Activated effector memory CD4-positive, alpha-beta T cell treated with anti-CD3 and anti-CD28 coated beads, Interleukin-2, amount 50 U/mL, for 16 hours (primary cell): Measurements from ENCODE around the gene F13A1.
"Not testable (repeated sequence)": the region's sequence is repeated elsewhere in the genome, so short reads cannot be mapped to it uniquely, and the experiment has no call there.

ENCODE experiments used
- DNase-seq: peaks from one replicate; pipeline ENCODE4 v3.0.0-alpha.2; 2020

The F13A1 gene

DNA sequence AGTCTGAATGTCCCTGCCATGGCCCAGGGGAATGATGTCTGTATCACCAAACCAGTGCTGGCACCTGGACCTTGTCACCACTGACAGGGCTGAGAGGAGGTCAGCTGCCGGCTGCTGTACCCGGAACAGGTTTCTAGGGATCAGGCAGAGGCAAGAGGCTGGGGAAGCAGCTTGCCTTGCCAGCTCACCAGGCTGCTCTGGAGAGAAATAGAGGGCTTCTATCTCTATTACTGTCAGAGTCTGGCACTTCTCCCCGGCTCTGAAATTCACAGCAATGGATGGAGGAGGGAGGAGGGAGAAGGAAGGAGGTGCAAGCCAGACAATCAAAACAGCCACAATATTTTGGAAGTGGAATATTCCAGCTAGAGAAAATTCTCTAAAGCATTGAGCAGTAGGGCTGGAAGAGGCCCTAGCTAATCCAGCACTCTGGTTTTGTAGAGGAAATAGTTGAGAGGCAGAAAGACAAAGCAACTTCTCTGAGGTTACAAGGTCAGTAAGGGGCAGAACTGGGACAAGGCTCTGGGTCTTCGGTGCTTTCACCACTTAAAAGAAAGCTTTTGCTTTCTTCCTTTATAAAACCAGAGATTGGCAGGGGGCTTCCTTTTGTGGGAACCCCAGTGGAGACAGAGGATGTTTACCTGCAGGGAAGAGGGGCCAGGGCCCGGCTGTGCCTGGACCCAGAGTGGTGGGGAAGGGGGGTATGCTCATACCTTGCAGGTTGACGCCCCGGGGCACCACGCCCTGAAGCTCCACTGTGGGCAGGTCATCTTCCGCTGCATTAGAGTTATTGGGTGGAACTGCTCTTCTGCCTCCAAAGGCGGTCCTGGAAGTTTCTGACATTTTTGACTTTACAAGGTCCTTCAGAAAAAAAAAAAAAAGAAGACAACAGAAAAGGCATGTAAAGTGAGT lies 2.4 kb downstream of the F13A1 start:
- no peak for DNase-seq

DNA sequence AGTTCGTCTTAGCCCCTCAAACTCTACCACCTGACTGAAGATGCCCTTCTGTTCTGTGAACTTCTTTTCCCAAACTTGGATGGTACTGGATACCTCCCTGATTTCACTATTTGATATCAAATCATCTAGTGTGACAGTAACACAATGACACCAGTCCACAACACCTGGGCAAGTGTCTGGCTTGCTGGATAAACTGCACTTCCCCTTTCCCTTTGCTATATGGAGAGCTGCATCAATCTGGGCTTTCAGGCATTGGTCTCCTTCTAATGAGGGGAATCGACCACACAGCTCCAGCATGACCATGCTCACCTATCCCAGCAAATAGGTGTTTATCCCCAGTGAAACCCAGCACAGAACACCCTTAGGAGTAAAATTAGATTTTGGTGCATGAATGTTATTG lies 3.1 kb downstream of the F13A1 start:
- no peak for DNase-seq

DNA sequence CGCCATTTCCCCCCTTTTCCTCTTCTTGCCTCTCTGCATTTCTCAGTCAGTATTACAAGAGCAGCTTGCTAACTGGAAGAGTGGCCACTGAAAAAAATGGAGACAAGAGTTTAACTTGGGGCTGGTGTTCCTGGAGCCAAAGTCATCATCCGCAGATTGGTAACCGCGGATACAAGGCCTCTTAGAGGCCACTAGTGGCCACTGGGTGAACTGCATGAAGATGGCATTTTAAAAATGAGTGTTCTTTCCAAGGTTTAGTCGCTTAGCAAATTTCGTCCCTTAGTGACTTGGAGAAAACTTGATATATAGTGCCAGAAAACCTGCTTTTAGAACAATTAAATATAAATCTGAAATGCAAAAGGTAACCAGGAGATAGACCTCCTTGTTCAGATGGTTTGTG lies 4.8 kb downstream of the F13A1 start:
- peak; percentile 64 for DNase-seq

DNA sequence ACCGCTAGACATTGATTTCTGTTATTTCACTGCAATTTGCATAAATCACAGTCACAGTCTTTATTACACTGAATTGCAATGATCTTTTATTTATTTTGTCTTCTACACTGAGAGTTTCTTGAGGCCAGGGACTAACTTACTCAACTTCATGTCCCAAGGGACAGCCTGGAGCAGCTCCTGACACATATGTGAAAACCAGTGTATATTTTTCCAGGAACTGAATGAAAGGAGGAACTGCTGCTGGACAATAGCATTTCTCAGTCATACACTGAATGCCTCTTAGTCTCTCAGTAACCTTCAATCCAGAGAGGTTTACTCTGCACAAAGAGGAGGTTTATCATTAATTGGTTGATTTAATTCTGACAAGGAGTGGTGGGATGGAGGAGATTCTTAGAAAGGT lies 5.9 kb downstream of the F13A1 start:
- no peak for DNase-seq

DNA sequence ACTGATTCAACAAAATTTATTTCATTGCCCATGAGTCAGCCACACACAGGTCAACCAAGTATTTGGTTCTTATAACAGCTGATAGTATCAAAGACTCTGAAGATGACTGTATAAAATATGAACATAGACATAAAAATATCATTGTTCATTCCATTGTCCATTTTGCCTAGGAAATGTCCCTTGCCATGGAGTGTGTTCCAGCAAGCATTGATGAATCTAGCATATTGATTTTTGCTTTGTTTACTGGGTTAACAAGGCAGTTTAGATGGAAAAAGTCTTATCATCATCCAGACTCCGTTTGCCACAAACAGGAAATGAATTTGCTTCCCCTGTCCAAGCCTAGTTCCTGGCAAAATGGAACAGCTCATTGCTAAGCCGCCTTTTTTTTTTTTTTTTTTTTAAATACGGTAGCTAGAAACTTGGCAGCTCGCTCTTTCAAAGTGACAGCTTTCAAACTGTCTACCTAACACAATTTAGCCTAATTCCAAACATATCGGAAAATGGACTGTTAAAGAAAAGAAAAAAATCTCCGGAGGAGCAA lies 7.5 kb downstream of the F13A1 start:
- no peak for DNase-seq

DNA sequence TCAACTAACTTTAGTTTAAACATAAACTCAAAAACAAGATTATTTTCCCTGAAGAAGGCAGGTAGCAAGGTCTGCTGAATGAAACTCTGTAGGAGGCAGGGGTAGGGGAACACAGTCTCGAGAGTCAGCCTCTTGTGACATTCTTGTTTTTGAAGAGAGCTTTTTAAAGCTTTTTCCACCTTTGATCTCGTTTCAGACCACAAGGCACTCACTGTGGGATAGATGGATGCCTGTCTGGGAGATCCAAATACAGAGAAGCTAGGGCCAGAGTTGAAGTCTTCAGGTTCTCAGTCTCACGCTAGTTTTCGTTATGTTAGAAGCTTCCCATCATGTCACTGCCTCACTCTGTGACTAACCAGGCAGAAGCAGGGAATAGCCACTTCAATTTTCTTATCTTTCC lies 14.9 kb downstream of the F13A1 start:
- no peak for DNase-seq

DNA sequence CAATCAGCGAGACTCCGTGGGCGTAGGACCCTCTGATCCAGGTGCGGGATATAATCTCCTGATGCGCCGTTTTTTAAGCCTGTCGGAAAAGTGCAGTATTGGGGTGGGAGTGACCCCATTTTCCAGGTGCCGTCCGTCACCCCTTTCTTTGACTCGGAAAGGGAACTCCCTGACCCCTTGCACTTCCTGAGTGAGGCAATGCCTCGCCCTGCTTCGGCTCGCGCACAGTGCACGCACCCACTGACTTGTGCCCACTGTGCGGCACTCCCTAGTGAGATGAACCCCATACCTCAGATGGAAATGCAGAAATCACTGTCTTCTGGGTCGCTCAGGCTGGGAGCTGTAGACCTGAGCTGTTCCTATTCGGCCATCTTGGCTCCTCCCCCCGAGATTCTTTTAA lies 20.1 kb downstream of the F13A1 start:
- not testable (repeated sequence) for DNase-seq

DNA sequence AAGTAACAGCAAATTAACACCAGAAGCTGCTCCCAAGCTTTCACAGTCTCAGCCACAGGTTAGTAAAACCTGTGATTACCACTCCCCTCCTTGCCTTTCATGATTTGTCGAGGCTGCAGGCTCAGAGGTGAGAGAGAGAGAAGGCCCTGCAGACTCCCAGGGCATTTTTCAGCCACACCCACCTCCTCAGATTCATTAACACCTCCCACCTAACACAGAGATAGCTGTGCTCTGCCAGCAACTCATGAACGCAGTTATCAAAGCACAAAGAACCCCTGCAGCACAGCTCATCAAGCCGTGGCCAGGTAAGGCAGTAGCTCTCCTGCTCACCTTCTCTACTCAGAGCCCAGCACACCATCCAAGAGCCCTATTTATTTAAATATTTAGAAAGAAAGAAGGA lies 27.1 kb downstream of the F13A1 start:
- DNase-seq = no peak

DNA sequence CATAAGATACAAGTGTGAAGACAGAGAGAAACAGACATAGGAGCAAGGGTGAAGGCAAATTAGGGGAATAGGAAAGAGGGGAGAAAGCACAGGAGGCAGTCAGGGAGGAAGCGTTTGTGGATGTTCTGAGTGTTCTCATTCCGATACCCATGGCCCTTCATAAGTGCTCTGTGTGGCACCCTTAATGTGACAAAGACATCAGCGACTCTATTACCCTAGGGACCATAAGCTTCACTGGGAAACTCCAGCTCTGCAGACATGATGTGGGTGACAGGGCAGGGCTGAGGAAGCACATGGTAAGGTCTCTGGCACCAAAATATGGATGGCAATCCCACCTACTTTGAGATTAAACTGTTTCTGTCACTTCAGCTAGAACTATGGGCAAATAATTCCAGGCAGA lies 33.0 kb downstream of the F13A1 start:
- DNase-seq = no peak

DNA sequence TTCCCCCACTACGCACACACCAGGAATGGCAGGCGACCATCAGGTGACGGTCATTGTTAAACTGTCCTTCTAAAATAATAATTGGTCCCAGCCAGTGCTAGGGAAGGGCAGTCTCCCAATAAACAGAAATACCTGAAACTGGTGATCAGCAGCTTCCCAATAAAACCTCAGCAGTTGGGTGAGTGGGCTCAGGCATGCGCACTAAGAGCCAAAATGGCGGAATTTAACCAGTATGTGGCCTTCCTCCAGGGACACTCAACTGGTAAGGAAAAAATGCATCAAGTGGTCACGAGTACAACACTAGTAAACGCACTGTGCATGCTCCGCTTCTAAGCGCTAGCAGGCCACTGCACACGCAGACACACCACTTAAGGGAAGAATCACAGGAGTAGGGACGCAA lies 34.8 kb downstream of the F13A1 start:
- no peak for DNase-seq

DNA sequence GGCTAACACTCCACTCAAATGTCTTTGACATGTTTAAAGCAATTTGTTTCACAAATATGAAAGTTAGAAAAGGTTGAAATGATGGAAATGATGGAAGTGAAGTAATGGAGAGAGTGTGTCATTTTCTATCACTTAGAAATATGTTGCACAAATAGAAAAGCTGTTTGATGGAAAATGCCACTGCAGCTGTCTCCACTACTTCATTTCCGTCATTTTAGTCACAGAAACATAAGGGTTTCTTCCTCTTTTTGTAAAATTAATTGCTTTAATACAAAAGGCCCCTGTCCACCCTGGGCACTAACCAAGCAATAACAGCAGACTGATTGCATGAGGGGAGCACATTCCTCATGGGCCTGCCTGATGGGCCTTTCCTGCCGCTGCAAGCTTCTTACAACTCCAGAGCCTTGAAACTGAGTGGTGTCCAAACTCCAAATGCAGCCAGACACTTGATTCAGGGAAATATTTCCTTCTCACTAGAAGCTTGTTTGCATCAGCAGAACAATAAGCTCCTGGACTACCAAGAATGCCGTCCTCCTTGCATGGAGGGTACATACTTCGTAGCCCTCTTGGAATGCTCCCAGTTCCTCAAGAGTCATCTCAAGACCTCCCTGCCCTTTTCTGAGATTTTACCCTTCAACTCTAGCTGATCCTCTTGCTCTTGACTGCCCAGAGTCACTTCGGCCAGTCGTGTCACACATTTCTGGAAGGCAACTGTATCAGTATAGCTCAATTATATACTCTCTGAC lies 36.1 kb downstream of the F13A1 start:
- DNase-seq = no peak

DNA sequence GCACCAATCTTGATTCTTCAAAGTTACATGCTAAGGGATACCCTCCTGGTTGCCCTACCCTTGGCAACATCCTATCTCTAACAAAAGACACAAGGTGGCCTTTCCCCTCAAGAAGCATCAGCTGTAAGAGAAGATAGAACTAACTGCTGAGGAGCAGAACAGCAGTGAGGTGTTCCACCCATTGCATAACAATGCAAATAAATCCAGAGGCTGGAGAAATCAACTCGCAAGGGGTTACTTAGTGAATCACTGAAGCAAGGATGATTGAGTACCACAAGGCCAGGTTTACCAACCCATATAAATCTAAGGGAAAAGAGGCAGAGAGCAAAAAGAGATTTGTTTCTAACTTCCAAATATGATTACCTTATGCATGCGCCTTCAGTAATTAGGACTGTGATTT lies 36.7 kb downstream of the F13A1 start:
- DNase-seq = no peak

DNA sequence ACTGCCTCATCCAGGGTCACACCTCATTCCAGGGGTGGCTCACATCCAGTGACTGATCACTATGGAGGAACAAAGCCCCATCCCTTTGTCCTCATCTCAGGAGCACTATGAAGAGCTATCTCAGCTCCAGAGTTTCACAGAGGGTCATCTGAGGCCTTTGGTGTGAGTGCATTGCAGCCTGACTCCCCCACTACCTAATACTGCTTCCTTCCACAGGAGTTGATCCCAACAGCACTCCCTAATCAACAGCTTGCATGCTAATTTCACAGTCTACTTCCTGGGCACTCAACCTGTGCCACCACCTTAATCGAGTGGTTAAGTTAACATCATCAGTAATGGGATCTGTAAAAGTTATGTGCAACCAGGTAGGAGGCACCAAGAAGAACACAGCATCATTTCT lies 37.7 kb downstream of the F13A1 start:
- no peak for DNase-seq

DNA sequence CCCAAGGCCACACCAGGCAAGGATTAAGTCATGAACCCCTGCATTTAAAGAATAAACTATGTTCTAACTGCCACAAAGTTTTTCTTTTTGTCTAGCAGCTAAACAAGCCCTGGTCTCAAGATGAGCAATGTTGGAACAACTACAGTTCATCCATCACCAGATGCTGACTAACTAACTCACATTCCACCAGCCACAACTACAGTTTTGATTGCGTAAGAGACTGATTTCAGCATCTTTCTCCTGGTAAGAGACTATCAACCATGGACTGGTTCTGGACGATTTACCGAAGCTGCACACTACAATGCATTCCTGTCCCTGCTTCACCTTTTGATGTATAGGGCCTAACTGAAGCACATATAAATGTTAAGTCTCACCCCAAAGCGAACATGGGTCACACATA lies 43.0 kb downstream of the F13A1 start:
- no peak for DNase-seq

DNA sequence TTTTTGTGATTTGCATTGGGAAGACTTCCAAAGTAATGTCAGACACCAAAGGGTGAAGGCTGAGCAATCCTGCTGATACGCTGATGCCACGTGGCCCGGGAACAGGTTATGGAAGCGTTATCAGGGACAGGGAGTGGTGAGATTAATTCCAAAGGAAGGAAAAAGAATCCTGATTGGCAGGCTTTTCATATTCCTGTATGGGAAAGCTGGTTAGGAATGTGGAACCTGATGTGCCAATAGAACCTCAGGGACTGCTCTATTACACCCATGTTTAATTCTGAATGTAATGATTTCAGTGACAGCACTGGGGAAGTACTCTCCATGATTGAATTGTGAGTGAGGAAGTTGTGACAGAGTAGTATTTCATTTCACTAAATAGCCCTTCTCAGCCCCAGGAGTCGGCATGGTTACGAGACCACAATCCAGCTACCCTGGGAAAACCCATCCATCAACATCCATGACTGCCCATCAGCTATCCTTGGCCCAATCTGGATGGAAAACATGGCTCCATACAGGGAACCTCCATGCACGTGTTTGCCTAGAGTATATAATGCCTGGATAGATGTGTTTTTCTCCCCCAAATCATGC lies 49.4 kb downstream of the F13A1 start:
- no peak for DNase-seq

DNA sequence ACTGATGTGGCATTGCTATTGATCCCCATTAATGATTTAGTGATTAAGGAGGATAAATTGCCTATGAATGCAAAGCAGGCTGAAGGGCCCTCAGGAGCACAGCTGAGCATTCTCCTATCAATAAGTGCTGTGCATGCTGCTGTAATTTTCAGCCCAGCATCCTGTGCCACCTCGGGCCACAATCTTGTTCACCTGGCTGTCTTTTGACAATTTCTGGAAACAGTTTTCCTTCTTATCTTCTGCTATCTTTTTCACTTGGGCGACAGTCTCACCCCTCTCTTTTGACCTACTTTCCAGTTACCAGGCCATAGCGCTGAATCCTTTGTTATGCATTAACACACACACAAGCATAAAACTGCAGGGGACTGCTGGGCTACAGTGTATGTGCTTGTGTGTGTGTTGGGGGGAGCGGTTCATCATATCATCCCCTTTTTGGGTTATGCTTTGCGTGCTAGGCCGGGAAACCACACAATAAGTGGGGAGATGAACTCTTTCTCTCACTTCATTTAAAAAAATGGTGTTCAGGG lies 60.2 kb downstream of the F13A1 start:
- DNase-seq = no peak

DNA sequence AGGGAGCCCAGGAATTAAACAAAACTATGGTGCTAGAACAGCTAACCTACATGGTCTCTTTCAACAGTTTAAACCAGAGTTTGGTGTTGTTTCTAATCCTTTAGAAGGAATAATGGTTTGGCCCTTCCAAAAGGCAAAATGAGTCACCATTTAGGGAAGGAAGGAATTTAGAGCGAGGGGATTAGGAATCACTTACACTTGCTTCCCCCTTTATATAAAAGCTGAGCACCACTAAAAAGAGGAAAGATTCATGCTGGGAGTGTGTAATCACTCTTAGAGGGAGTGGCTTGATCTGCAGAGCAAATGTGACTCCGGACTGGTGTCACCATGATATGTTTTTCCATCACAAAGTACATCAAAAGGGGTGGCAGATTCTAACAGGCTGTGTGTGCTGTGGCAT lies 63.6 kb downstream of the F13A1 start:
- DNase-seq = no peak

DNA sequence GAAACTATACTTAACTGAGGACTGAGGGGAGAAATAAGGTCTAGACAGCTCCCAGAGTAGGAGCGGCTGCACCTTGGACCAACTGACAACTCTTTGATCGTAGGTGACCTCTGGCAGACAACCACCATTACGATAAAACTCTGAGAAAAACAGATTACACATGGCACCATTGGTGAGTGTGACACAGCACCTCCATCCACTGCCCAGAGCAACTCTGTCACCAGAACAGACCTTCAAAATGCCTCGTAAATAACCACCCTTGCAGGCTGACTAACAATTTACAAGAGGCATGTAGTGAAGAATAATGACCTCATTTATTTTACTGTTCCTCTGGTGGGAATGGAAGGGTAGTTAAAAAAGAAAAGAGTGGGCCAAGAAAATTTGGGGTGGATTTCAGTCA lies 64.2 kb downstream of the F13A1 start:
- no peak for DNase-seq

DNA sequence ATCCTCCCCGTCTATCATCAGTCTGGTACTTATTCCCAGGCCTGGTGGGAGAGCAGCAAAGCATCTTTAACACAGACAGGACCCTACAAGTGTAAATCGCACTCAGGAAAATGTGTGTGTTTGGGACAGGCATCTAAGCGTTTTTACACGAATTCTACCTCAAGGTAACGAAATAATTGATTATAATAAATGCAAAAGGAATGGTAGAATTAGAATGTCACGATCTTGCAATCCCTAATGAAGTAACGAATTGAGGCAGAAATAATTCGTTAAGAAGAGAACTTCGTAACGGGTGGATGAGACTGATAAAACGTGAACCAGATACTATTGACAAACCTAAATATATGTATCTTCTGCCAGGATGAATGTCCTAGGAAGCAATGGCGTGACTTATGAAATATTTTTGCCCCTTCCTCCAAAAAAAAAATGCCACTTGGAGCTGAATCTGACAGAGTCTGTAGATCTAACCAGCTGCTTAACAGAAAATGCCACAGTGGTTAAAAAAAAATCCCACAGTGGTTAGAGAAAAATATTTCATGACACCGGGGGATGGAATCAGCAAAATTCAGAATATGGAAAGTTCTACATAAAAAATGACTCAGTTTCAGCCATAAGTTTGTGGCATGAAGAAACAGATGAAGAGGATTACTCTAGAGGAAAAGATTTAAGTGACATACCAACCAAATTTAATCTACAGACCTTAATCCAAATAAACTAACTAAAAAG lies 68.7 kb downstream of the F13A1 start:
- DNase-seq = no peak

DNA sequence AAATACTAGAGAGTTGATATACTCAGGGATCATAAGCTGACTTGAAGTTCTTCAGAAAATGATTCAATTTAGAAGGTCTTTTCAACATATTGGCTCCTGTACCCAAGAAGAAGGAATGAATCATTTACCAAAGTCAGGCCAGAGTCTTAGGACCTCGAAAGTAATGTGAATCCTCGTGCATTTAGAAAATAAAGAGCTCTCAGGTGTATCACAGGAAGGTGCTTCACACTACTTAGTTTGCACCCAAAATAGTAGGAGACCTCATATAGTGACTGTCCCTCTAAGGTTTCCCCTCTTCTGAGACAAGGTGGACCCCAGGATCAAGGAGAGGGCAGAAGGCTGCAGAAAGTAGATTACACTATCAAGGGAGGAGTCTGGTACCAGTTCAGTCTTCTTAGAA lies 71.8 kb downstream of the F13A1 start:
- no peak for DNase-seq

DNA sequence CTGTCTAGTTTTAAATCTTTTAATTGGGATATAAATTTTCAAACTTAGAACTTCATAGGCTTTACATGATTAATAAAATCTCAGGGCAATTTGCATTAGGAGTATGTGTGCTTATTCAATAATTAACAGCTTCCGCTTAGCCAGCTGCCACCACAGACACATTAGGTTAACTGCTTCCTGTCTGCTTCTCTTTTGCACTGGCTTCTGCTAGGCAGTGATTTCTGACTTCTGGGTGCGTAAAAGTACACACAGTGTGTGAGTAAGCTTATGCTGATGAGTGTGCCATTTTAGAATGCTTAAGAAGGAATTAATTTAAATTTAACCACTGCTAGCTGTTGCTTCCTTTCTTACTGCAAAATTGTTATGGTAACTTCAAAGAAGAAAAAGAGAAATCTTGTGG lies 73.9 kb downstream of the F13A1 start:
- DNase-seq = no peak

DNA sequence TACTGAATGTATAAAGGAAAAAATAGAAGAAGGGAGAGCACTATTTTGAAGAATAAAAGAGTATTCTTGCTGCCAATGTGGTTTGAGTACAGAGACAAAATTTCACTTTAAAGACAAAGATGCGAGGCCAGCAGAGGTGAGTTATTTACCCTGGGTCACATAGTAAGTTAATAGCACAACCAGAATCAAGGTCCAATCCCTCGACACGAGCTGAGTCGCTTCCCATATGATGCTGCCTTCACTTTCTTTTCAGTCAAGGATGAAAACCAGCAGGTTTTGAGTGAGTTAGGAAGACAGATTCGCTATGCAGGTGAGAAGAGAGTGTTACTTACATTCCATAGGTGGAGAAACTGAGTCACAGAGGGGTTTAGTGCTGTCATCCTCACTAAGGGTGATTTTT lies 75.8 kb downstream of the F13A1 start:
- DNase-seq = no peak

DNA sequence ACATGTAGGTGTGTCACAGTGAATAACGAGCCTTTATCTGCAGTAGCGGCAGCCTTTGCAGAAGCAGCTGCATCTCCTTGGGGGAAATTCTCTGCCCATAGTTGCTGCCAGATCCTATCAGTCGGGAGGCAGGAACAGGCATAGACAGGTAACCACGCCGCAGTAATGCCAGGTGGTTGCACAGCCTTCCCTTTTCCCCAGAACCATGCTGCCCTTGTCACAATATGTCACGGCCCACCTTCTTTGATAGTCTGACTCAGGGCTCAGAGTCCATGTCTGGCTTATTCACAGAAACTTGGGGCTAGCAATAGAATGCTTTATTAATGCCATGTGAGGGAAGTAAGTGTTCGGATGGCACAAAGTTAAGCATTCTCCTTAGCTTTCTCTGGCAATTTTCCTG lies 76.6 kb downstream of the F13A1 start:
- DNase-seq = no peak
